Measurements from ENCODE around the gene GSTA3. TPM values are rescaled to one million over a fixed set of nuclear protein-coding genes. Genes with fewer than 3 reads are reported as not detected.
"Not testable (repeated sequence)": the region's sequence is repeated elsewhere in the genome, so short reads cannot be mapped to it uniquely, and the experiment has no call there.

The GSTA3 gene
- total RNA-seq, 4 donors from 2014 or later, result not detected

GRCh38 chr6:52922161-52922560, 12.7 kb upstream of the GSTA3 start:
- TF ChIP-seq CTCF (IDR thresholded peaks at IDR 0.05 in 4 of 5, conservative IDR thresholded peaks at IDR 0.05 in 1 of 5), result no peak
- TF ChIP-seq POLR2A (IDR thresholded peaks at IDR 0.05), result no peak
- Histone ChIP-seq H3K27me3 (no peaks in the 10 kb centered on the region), H3K4me3 (no peak overlapping the region), H3K36me3 (no peaks in the 10 kb centered on the region), H3K9me3 (no peaks in the 10 kb centered on the region), H3K4me1 (no peaks in the 10 kb centered on the region), H3K27ac (no peak overlapping the region)
- in situ Hi-C loops (cut with MboI; ENCODE audit: low sequenced_read_pairs in 4 of 4), result no loop called here
- intact Hi-C loops (cut with DNase I; ENCODE audit: low total_unique reads), result no loop called here
- DNase-seq (no peak), ATAC-seq (no peak)

GRCh38 chr6:52921743-52922142, 12.2 kb upstream of the GSTA3 start:
- Histone ChIP-seq H3K36me3 (no peaks in the 10 kb centered on the region), H3K9me3 (no peaks in the 10 kb centered on the region), H3K27ac (no peak overlapping the region), H3K4me3 (no peak overlapping the region), H3K27me3 (no peaks in the 10 kb centered on the region), H3K4me1 (no peaks in the 10 kb centered on the region)
- ATAC-seq (no peak), DNase-seq (no peak)
- no peak for TF ChIP-seq CTCF (IDR thresholded peaks at IDR 0.05 in 4 of 5, conservative IDR thresholded peaks at IDR 0.05 in 1 of 5)
- TF ChIP-seq POLR2A (IDR thresholded peaks at IDR 0.05), result no peak
- intact Hi-C loops (cut with DNase I; ENCODE audit: low total_unique reads), result no loop called here
- in situ Hi-C loops (cut with MboI; ENCODE audit: low sequenced_read_pairs in 4 of 4), result no loop called here

- DNase-seq; in situ Hi-C loops (cut with MboI; ENCODE audit: low sequenced_read_pairs in 4 of 4); H3K36me3 ChIP-seq; H3K9me3 ChIP-seq; intact Hi-C loops (cut with DNase I; ENCODE audit: low total_unique reads); ATAC-seq; H3K4me3 ChIP-seq; H3K27me3 ChIP-seq; H3K27ac ChIP-seq; H3K4me1 ChIP-seq: not testable (repeated sequence)
Measured at GRCh38 chr6:52919511-52919910, 10.0 kb upstream of the GSTA3 start.

GRCh38 chr6:52918771-52919170, 9.3 kb upstream of the GSTA3 start:
- intact Hi-C loops (cut with DNase I; ENCODE audit: low total_unique reads); in situ Hi-C loops (cut with MboI; ENCODE audit: low sequenced_read_pairs in 4 of 4); ATAC-seq; H3K27me3 ChIP-seq; H3K27ac ChIP-seq; H3K4me3 ChIP-seq; DNase-seq; H3K36me3 ChIP-seq; H3K9me3 ChIP-seq; H3K4me1 ChIP-seq: not testable (repeated sequence)

GRCh38 chr6:52918027-52918686, 8.7 kb upstream of the GSTA3 start:
- DNase-seq; H3K27me3 ChIP-seq; H3K9me3 ChIP-seq; H3K27ac ChIP-seq; H3K36me3 ChIP-seq; H3K4me1 ChIP-seq; ATAC-seq; H3K4me3 ChIP-seq; intact Hi-C loops (cut with DNase I; ENCODE audit: low total_unique reads); in situ Hi-C loops (cut with MboI; ENCODE audit: low sequenced_read_pairs in 4 of 4): not testable (repeated sequence)

- TF ChIP-seq CTCF (IDR thresholded peaks at IDR 0.05 in 4 of 5, conservative IDR thresholded peaks at IDR 0.05 in 1 of 5) (no peak), POLR2A (IDR thresholded peaks at IDR 0.05) (no peak)
- in situ Hi-C loops (cut with MboI; ENCODE audit: low sequenced_read_pairs in 4 of 4), result no loop called here
Measured at GRCh38 chr6:52914516-52914915, 5.0 kb upstream of the GSTA3 start.

More at GRCh38 chr6:52914516-52914915, 5.0 kb upstream of the GSTA3 start:
- ATAC-seq (no peak), DNase-seq (no peak)
- H3K27me3 ChIP-seq, result no peaks in the 10 kb centered on the region
- intact Hi-C loops (cut with DNase I; ENCODE audit: low total_unique reads), result no loop called here
- no peak overlapping the region for H3K4me3 ChIP-seq
- no peak overlapping the region for H3K27ac ChIP-seq
- H3K4me1 ChIP-seq, result no peaks in the 10 kb centered on the region
- no peaks in the 10 kb centered on the region for H3K36me3 ChIP-seq
- H3K9me3 ChIP-seq, result no peaks in the 10 kb centered on the region
